UCSD-AML1 (cell line): ENCODE measurements around the gene PCLO.
"Not testable (repeated sequence)": the region's sequence is repeated elsewhere in the genome, so short reads cannot be mapped to it uniquely, and the experiment has no call there.

ENCODE experiments used
- DNase-seq: peaks from one replicate; lab custom pipeline; 2025; ENCODE audit not compliant: unreplicated experiment; lab: John Stamatoyannopoulos, UW

PCLO gene

DNA sequence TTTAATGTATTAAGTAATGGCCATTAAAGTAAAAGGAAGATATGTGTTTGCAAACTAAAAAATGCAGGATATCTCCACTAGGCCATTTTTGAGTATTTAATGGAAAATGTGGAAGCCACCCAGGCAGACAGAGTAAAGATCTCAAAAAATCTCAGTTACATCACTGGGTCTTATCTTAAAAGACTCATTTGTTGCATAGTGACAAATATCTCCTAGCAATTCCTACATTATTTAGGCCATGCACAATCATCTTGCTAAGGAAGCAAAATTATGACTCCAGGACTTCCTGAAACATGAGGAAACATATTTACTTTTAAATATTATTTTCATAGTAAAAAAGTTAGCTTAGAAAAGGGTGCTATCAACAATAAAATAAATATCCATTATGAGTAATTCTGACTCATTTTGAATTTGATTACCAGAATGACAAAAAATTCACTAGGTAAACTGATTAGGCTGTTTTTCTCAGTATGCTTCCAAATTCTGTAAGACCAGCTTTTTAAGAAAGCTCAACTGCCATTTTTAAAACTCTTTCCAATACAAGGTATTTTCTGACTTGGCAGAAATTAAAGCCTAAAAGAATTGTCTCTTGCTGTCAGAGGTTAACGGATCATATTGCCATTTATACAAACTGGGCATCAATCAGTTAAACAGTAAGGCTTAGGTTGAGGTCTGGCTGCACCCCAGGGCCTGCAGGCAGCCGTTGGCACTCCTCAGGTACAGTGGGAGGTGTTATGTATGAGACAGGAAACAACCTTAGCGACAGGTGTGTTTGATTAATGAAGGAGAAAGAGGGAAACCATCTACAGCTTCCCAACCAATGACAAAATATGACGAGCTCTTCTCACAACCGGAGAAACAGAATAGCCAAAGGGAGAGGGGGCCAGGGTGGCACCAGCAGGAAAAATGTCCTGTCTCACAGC, 31.8 kb downstream of the PCLO start:
- no peak for DNase-seq

DNA sequence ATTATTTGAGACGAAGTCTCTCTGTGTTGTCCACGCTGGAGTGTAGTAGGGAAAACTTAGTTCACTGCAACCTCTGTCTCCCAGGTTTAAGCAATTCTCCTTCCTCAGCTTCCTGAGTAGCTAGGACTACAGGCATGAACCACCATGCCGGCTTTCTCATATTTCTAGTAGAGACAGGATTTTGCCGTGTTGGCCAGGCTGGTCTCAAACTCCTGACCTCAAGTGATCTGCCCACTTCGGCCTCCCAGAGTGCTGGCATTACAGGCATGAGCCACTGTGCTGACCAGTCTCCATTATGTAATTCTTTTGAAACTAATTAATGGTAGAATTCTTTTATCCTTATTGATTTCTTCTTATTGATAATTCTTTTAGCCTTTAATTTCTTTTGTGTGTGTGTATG, 32.5 kb downstream of the PCLO start:
- DNase-seq = no peak

DNA sequence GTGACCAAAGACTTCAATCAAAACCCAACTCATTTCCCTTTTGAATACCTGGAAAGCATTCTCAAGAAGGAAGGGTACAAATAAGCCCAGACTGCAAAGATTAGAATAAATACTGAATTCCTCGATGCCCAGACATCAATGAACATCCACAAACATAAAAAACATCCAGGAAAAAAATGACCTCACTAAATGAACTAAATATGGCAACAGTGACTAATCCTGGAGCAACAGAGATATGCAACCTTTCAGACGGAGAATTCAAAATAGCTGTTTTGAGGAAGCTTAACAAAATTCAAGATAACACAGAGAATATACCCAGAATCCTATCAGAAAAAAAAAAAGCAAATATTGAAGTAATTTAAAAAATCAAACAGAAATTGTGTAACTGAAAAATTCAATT, 43.2 kb downstream of the PCLO start:
- DNase-seq = no peak

DNA sequence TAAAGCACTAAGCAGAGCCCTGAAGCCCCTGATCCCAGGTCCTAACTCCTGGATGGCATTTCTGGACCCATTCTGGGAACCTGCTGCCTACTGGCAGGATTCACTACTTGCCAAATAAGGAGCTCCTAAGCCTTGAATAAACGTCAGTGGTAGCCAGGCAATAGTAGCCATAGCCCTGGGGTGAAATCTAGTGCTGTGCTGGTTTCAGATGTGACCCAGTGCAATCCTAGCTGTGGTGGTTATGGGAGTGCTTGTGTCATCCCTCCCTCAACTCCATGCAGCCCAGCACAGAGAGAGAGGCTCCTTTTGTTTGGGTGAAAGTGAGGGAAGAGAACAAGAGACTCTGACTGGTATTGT, 43.7 kb downstream of the PCLO start:
- no peak for DNase-seq

DNA sequence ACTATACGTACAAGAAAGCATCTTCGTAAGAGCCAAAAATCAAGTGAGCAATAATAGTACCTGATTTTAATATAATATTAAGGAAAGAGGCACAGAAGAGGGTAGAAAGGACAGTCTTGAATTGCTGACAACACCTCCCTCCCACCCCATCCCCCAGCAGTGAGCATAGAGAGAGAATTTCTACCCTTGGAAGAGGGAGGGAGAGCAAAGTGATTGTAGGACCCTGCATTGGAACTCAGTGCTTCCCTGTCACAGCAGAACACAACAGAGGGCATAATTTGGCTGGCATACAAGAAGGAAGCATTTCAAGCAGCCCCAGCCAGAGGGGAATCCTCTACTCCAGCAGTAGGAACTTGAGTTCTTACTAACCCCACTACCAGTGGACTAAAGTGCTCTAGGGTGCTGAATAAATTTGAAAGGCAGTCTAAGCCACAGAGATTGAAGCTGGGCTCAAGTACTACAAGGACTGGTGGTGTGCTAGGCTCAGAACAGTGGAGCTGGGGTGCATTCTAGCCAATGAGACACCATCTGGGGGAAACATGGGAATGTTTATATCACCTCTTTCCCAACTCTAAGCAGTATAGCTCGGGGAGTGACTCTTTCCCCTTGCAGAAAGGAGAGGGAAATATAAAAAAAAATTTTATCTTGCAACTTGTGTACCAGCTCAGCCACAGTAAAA, 44.2 kb downstream of the PCLO start:
- no peak for DNase-seq

DNA sequence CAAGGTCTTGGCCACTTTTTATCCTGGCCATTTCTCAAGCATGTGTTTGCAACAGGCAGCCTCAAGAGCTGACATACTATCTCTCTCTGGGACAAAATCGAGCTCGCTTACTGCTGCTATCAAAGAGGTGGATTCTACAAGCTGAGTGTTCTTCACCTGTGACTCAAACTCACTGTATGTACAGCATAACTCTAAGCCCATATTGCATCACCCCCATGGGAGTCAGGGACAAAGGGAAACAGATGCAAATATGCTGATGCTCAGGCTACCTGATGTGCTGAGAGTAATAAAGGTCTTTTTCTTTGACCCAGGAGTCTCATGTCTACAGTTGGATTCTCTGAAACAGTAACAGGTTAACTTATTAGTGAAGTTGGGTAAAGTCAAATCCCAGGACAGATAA, 45.2 kb downstream of the PCLO start:
- DNase-seq = no peak

DNA sequence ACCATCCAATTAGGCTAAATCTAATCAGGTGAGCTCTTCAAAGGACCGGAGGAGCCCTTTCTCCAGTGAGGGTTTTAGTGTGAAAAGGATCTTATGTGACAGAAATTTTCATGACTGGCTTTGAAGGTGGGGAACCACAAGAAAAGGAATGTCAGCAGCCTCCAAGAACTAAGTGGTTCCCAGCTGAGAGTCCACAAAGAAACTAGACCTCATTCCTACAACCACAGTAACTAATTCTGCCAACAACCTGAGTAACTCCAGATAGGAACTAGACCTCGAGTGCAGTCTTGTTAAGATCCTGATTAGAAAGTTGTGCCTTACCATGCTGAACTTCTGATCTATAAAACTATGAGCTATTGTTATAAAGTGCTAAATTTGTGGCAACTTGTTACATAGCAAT, 51.3 kb downstream of the PCLO start:
- no peak for DNase-seq

DNA sequence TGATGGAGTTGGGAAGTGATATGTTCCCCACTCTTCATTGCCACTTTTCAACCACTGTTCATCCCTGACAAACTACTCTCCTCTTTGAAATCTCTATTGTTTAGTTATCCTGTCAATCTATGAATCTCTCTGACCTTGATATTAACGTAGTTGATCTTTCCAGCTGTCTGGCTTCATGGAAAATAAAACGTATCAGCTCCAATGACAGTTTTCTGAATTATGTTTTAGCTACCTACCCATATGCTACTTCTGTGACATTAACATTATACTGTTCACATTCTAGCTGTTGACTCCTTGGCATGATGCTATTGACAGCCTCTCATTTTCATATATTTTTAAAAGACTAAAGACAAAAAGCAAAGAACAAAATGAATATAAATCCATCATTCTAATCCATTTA, 53.3 kb downstream of the PCLO start:
- DNase-seq = no peak

DNA sequence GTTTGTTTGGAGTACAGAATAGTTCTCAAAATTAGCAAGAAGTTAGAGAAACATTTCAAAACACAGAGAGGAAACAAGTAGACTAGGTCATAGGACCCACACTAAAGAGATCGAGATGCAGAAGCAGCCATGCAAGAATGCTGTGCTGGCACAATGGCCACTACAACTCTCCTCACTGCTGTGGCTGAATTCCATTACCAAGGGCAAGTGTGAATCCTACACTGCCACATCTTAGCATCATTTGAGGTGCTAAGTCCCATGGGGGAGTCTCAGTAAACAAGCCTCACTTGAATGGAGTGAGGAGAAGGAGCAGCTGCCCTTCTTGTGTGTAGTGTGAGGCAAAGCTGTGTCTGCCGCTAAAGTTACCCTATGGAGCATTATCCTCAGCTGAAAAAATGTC, 56.7 kb downstream of the PCLO start:
- DNase-seq = no peak

DNA sequence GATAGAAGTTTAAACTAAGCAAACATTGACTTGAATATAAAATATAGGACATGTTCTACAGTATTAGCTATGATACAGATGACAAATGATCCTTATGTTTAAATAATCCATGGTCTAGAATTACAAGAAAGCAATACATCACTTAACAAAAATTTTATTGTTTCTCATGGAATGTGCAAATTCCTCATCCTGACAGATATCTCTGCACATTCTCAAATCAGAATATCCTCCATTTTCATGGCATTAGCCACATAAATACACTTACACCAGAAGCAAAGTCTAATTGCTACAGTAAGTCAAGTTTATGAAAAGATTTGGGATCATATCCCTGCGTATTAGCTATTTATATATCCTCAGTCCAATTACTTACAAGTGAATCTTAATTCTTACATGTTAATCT, 57.6 kb downstream of the PCLO start:
- no peak for DNase-seq

DNA sequence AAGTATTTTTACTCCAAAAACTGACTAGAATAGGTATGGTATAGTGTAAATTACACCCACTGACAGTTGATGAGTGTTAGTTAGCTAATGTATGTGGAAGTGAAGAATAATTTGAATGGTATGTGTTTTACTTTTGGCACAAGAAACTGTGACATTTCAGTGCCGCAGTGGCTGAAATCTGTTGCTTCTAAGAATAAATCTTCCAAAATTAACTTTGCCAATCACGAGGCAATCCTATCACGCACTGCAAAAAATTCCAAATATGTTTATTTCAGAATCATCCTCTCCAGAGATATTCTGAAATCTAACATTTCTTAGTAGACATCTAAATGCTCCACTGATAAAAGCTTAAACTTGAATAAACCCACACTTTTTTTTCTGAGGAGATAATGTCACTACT, 61.2 kb downstream of the PCLO start:
- DNase-seq = no peak

DNA sequence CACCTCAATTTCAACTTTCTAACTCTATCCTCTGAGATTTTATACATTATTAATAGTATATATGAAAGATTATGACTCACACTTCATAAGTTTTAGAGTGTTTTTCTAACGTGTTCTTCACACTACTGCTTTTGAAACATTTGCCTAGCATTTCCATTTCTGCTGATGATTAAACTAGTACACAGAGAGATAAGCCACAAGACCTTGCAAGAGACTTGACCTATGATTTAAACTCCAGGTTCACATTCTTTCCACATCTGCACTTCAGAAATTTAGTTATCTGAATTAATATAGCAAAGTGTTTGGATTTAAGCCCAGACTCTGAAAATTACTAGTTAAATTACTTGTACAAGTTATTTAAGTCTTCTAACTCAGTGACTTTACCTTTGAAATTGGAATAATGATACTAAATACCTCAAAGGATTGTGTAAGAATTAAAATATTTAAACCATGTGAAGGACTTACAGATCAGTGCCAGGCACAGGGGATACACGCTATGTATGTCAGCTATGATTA, 66.6 kb downstream of the PCLO start:
- no peak for DNase-seq

DNA sequence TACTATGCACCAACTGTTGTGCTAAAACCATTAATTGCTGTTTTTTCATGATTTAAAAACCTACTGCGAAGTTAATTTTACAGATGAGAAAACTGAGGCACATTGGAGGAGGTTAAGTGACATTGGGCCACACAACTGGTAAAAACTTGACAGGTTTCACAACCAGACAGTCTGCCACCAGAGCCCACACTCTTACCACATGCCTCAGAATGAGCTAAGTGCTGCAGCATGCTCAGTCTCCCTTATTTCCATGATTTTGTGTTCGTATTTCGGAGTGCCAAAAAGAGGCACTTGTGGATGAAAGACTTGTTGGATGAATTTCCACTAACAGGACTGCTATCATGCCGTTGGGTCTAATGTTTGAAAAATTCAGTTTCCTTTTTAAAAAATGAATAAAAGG, 77.4 kb downstream of the PCLO start:
- DNase-seq = no peak

DNA sequence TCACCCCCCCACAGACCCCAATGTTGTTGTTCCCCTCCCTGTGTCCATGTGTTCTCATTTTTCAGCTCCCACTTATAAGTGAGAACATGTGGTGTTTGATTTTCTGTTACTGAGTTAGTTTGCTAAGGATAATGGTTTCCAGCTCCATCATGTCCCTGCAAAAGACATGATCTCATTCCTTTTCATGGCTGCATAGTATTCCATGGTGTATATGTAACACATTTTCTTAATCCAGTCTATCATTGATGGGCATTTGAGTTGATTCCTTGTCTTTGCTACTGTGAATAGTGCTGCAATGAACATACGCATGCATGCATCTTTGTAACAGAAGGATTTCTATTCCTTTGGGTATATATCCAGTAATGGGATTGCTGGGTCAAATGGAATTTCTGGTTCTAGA, 82.8 kb downstream of the PCLO start:
- DNase-seq = not testable (repeated sequence)

DNA sequence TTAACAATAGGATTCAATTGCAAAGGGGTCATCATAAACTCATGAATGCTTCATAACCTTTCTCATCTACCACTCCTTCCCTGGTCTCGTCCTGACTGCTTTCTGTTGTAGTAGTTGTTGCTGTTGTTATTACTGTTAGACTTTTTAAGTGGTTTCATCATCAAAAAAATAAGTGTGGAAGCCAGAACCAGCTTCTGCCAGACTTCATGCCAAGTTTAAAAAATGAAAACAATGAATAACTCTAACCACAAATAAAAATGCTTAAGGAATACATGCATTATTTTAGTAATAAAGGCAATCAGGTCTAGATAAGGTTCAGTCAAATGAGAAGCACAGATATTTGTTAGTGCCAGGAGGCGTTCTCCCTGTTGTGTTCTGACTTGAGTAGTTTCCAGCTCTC, 85.4 kb downstream of the PCLO start:
- no peak for DNase-seq

DNA sequence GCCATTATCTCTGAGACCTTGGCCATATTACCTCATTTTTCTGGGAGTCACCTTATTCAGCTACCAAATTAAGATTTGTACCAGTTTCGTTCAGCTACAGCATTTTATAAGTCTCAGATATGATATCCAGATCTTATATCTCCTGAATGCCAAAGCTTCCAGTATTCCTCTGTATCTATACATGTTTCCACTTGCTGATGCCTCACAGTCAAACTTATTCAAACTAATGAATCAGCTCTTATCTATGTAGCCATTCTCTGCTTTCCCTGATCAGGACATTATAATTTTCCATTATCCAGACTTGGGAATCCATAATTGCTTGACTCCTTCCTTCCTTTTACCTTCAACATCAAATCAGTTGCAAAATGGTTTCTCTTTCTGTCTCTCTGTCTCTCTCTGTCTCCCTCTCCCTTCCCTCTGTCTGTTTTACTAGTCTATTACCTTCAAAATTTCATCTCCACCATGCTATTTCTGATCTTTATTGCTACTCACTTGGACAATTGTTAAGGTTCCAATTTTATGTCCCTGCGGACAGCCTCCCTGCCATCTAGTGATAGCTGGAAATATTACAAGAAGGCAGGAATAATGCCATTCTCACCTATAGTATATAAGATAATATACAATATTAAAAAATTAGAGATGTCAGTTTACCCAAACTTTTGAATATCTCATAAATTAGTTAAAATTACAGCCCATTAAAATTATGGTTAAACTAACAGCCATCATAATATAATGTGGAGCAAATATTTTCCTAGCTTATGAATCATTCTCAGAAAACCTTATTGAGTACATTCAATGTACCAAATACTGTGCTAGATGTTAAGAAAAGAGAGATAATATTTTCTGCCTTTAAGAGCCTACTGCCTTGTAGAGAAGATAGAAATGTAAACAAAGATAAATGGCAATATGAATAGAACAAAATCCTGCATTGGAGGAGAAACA, 89.8 kb downstream of the PCLO start:
- no peak for DNase-seq

DNA sequence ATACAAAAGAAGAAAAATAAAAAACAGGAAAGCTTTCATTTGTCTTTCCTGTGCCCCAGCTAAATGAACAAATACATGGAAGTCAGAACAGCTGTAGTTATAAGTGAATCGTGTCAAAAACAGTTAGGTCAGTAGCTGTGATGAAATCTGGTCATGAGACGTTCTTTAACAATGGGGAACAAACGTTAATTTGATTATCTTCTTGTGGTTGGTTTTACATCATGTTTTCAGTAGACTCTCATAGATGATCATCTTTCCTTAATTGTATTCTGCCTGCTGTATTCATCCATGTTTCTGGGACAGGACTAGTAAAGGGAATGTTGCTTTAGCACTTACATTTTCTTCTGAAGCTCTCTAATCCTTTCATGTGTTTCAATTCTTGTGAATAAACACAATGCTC, 97.0 kb downstream of the PCLO start:
- no peak for DNase-seq

DNA sequence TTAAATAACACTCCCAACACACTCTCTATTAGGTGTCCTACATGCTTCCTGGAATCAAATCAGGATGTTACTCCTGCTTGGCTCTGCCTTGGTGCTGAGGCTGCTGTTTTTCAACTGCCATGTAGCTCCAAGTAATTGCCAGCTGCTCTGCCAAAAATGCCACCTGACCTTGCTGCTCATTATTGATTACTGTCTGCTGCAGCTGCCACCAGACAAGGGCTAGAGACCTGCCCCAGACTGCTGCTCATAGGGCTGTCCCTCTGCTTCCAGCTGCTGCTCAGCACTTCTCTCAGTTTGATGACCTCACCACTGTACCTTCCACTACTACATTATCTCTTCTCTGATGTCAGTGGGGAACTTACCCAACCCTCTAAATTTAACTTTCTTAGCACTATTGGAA, 102.5 kb downstream of the PCLO start:
- no peak for DNase-seq

DNA sequence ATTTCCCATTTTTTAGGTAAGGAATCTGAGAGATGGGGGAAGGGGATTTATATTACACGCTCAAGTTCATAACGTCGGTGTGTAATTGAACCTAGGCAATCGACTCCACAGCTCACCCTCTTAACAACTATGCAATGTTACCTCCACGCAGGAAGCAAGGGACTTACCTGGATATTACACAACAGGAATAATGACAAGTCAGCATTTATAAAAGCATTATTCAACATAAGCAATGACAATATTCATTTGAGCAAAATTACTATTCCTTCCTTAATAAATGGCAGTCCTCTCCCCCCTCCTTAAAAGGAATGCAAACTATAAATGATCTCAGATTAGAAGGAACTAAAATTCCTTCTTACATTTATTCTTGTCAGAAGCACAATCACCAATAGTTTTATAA, 104.0 kb downstream of the PCLO start:
- no peak for DNase-seq

DNA sequence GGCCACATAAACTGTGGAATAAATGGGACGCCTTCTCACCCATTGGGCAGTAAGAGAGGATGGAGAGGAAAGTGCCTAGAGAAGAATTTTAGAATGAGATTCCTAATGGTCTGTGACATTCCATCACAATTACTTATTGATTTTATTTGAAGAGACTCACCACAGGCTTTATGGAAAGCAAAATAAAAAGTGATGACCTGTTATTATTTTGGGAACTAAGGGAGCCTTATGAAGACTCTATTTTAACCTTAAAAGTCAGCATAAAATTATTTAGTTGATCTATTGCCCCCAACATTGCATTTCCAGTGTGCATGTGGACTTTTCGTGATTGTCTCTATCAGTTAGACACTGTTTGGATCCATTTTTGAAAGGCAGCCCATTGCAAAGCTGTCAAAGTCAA, 107.5 kb downstream of the PCLO start:
- no peak for DNase-seq

DNA sequence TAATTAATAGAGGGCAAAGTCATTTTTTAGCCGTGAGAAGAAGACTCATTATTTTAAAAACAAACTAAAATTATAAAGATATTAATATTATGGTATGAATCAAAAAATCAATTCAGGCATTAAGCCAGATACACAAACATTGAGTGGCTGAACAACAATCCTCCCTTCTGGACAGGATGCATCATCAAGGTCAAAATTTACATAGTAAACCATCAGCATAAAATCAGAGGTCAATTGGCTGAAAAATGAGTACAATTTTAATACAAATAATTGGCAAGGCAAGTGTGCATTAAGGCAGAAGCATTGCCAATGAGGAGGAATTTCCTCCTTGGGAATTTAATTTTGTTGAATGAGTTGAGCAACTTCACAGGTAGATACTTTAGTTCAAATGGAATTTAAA, 108.2 kb downstream of the PCLO start:
- DNase-seq = no peak
